ENCODE data around the gene PTPRF.

The PTPRF gene

DNA sequence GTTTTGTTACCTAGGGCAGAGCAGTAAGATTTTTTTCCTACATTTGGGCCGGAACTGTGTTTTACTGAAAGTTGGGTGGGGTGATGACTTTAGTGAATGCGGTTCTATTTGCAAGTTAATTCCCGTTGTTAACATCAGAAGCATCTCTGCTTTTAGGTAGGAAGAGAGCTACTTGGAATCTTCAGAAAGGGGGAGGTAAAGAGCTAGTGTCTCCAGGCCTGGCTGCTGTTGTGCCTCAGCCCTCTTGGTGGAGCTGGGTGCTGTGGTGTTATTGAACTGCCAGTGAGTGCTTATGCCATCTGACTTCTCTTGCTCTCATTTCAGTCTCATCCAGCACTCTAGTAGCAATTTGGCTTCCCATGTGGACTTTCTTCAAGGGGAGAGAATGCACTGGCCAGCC lies 122.7 kb downstream of the PTPRF start:
- no peak for DNase-seq (ENCODE audit: low read depth)

DNA sequence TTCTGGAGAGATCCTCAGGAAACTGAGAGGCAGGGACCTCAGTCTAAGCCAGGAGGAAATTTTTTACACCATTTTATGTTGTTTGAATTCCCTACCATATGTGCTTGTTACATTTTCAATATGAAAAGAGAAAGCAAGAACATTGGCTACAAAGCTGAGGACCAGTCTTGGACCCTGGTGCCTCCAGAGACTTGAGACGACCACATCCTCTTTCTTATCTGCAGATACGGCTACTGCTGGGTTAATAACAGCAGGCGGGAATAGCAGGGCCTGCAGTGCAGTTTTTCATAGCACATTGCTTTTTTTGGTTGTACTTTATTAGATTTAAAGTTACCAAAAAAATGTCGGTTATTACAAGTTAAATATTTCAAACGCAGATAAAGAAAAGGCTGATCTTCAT lies 123.2 kb downstream of the PTPRF start:
- H3K4me3 ChIP-seq (ENCODE audit: low read depth, low read length) = no peak overlapping the region
- DNase-seq (ENCODE audit: low read depth) = no peak
- TF ChIP-seq, protein P1, sequence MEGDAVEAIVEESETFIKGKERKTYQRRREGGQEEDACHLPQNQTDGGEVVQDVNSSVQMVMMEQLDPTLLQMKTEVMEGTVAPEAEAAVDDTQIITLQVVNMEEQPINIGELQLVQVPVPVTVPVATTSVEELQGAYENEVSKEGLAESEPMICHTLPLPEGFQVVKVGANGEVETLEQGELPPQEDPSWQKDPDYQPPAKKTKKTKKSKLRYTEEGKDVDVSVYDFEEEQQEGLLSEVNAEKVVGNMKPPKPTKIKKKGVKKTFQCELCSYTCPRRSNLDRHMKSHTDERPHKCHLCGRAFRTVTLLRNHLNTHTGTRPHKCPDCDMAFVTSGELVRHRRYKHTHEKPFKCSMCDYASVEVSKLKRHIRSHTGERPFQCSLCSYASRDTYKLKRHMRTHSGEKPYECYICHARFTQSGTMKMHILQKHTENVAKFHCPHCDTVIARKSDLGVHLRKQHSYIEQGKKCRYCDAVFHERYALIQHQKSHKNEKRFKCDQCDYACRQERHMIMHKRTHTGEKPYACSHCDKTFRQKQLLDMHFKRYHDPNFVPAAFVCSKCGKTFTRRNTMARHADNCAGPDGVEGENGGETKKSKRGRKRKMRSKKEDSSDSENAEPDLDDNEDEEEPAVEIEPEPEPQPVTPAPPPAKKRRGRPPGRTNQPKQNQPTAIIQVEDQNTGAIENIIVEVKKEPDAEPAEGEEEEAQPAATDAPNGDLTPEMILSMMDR (IDR thresholded peaks at IDR 0.05; ENCODE audit: control insufficient read depth, extremely low read depth, insufficient read depth) = no peak

More for the DNA sequence above, 122.7 kb downstream of the PTPRF start:
- TF ChIP-seq, protein P1 (IDR thresholded peaks at IDR 0.05; ENCODE audit: control insufficient read depth, extremely low read depth, insufficient read depth) = 0 out of 2 replicates have a peak, but pooled peaks have one; percentile 21
- H3K4me3 ChIP-seq (ENCODE audit: low read depth, low read length) = no peak overlapping the region

DNA sequence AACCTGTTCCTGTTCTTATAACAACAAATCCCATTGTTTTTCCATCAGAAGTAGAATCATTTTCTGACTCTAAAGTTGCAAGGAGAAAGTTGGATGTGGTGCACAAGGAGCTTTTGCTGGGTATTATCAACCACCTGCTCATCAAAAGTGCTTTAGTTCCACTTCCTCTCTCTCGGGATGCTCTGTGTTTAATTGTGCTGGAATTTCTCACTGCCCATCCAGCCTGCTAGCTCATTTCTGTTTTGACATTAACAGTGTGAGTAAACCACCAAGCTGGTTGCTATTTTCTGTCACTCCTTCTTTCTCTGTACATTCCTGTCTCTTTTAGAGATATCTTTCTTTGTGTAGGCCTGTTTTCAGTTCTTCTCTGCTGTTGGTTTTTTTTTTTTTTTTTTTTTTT lies 125.3 kb downstream of the PTPRF start:
- DNase-seq (ENCODE audit: low read depth) = no peak
- H3K4me3 ChIP-seq (ENCODE audit: low read depth, low read length) = no peak overlapping the region
- TF ChIP-seq, protein P1 (IDR thresholded peaks at IDR 0.05; ENCODE audit: control insufficient read depth, extremely low read depth, insufficient read depth) = no peak

DNA sequence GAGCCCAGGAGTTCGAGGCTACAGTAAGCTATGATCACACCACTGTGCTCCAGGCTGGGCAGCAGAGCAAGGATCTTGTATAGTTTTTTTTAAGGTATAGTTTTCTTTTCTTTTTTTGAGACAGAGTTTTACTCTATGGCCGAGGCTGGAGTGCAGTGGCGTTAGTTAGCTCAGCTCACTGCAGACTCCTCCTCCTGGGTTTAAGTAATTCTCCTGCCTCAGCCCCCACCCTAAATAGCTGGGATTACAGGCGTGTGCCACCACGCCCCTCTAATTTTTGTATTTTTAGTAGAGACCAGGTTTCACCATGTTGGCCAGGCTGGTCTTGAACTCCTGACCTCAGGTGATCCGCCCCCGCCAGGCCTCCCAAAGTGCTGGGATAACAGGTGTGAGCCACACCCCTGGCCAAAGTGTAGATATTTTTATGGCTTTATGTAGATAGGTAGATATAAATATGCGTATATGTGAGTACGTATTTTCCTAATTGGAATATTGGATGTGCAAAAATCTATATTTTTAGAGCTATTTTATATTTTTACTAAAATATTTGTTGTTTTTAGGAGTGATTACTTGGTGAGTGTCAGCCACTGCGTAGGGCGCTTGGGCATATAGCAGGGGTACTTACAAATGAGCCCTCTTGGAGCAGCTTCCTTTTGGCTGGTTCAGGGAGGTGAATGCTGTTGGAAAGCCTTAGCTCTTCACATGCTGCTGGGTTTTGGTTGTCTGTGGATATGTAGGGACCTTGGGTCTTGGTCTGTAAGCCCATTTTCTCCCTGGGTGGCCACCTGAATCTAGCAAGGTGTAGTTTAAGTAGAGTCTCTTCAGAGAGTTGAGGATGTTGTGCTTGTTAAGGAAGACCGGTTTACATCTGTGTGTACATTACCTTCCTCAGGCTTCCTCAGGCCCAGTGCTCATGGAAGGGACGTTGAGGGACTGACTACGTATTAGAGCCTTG lies 128.8 kb downstream of the PTPRF start:
- H3K4me3 ChIP-seq (ENCODE audit: low read depth, low read length) = no peak overlapping the region
- no peak for DNase-seq (ENCODE audit: low read depth)
- TF ChIP-seq, protein P1 (IDR thresholded peaks at IDR 0.05; ENCODE audit: control insufficient read depth, extremely low read depth, insufficient read depth) = no peak

DNA sequence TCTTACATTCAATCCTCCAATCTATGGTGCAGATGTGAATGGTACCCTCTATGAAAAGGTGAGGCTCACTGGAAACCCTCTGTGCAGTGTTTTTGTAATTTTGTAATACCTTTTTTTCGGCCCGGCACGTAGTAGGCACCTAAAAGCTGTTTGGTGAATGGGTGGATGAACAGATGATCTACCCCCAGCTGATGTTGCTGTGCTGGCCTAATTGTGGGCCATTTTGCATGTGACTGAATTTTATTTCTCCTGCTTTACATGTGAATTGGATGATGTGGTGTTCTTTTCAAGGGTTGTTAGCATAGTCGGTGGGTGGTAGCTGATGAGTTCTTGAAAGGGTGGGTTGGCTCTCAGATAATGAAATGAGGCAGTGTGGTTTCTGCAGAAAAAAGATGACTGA lies 129.7 kb downstream of the PTPRF start:
- DNase-seq (ENCODE audit: low read depth) = no peak
- TF ChIP-seq, protein P1 (IDR thresholded peaks at IDR 0.05; ENCODE audit: control insufficient read depth, extremely low read depth, insufficient read depth) = no peak
- H3K4me3 ChIP-seq (ENCODE audit: low read depth, low read length) = no peak overlapping the region

- TF ChIP-seq, protein P1 (IDR thresholded peaks at IDR 0.05; ENCODE audit: control insufficient read depth, extremely low read depth, insufficient read depth) = no peak
- H3K4me3 ChIP-seq (ENCODE audit: low read depth, low read length) = no peak overlapping the region
- no peak for DNase-seq (ENCODE audit: low read depth)
Observed at GRCh38 chr1:43664369-43664768, 133.7 kb downstream of the PTPRF start.
